ENCODE results near the gene PTPRM.
"Not testable (repeated sequence)": the region's sequence is repeated elsewhere in the genome, so short reads cannot be mapped to it uniquely, and the experiment has no call there.

Gene PTPRM

DNA sequence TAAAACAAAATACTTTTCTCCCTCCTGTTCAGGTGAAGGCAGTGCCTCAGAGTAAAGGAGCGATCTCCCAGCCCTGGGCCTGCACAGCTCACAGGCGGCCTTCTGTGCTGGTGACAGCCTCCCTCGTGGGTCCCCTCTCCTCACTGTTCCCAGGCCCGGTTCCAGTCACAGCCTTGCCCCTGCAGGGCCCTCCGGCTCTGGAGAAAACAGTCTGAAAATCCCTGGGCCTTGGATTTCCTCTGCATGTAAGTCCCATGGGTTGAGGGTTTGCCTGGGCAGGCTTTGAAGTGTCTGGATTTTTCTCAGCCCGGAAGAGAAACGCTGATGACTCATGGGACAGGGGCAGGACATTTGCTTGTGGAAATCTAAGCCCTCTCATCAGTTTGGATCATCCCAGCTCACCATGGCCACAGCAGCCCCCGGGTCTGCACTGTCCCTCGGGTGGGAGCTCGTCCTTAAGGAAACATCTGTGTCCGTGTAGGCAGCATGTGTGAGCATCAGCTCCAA lies 856.0 kb downstream of the PTPRM start:
- FAIRE-seq (no peak), DNase-seq (ENCODE audit: insufficient read length, low spot score) (peak; percentile 35)
- TF ChIP-seq POLR2A (IDR thresholded peaks at IDR 0.05; ENCODE audit: low read depth, low read length), result no peak

DNA sequence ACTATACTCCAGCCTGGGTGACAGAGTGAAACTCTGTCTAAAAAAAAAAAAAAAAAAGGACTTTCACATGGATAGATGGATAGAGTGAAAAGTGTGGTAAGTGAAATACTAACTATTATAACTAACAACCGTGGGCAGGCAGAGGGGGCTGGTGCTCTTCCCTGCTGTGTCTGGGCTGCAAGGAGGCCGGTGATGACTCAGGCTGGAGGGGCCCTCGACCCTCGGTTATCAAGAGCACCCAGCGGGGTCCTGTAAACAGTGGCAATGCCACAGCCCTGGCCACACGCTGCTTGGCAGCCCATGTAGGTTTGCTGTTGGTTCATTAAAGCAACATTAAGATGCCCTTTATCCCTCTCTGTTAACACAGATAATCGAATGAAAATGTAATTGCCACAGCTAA lies 857.4 kb downstream of the PTPRM start:
- DNase-seq (ENCODE audit: insufficient read length, low spot score) (no peak), FAIRE-seq (no peak)
- no peak for TF ChIP-seq POLR2A (IDR thresholded peaks at IDR 0.05; ENCODE audit: low read depth, low read length)

DNA sequence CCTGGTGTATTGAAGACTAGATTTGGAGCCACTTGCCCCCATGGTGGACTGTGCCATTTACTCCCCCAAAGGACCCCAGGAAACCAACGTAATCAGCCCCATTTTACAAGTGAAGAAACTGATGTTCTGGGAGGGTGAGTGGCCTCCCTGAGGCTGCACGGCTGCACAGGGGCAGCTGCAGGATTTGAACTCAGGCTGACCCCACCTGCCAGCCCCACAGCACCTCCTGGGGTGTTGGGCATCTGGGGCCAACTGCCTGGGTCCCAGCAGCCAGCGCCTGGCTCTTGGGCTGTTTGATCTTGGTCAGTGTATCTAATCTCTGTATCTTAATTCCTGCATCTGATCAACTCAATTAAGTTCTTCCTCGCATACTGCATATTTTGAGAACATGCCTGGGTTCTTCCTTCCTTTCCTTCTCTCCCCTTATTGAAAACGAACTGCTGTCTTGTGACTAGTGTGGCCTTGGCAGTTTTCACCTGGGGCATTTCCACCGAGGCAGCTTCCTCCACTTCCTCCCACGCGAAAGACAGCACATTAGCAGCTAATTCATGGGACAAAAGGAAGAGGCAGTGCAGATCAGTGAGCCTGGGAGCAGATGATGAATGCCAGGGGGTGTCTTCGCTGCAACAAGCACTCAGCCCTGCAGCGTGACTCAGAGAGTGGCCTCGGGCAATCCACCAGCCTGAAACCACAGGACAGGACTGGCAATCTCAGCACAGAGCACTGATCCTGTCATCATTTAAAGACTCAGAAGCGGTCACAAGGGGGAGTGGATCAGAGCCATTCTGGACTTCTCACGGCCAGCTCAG lies 858.0 kb downstream of the PTPRM start:
- TF ChIP-seq POLR2A (IDR thresholded peaks at IDR 0.05; ENCODE audit: low read depth, low read length), result no peak
- FAIRE-seq, result peak; percentile 96
- DNase-seq (ENCODE audit: insufficient read length, low spot score), result peak; percentile 92

DNA sequence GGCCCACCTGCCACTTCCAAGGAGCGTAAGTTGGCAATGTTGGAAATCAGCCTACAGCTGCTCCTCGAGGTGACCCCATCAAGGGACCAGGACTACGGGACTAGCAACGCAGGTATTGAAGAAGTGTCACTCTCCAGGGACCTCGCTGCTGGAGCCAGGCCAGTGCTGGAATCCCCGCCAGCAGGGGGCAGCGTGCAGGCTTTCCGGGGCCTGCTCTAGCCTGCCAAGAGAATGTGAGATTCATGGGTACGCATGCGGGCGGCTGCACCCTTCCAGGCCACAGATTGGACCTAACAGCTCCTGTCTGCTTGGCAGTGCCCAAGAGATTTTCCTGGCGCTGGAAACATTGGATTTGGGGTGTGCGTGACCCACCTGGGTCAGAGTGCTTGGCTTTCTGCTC lies 859.3 kb downstream of the PTPRM start:
- FAIRE-seq (no peak), DNase-seq (ENCODE audit: insufficient read length, low spot score) (no peak)
- no peak for TF ChIP-seq POLR2A (IDR thresholded peaks at IDR 0.05; ENCODE audit: low read depth, low read length)

DNA sequence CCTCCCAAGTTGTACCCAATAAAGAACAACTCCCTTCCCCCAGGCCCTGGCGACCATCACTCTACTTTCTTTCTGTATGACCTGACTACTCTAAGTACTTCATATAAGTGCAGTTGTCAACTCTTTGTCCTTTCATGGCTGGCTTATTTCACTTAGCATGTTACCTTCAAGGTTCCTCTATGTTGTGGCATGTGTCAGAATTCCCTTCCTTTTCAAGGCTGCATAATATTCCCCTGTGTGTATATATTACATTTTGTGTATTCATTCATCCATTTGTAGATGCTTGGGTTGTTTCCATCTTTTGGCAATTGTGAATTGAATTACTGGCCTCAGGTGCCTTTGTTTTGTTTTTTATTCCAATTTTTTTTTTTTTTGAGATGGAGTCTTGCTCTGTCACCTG lies 860.2 kb downstream of the PTPRM start:
- TF ChIP-seq POLR2A (IDR thresholded peaks at IDR 0.05; ENCODE audit: low read depth, low read length), result no peak
- FAIRE-seq (no peak), DNase-seq (ENCODE audit: insufficient read length, low spot score) (no peak)

DNA sequence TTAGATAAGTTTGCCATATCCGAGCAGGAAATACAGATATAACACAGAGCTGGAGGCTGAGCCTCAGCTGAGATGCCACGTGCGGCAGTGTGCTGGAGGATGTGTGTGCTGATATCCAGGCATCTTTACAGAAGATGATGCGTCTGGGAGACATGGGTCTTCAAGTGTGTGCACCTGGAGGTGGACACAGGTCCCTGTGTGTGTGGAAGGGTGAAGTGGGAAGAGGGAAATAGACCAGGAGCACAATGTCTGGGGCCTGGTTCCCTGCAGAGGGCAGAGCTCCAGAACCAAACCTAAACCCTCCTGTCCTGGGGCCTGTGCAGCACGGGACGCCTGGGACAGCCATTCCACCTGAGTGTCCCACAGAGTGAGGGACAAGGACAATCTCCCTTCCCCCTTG lies 861.8 kb downstream of the PTPRM start:
- FAIRE-seq (no peak), DNase-seq (ENCODE audit: insufficient read length, low spot score) (no peak)
- no peak for TF ChIP-seq POLR2A (IDR thresholded peaks at IDR 0.05; ENCODE audit: low read depth, low read length)

DNA sequence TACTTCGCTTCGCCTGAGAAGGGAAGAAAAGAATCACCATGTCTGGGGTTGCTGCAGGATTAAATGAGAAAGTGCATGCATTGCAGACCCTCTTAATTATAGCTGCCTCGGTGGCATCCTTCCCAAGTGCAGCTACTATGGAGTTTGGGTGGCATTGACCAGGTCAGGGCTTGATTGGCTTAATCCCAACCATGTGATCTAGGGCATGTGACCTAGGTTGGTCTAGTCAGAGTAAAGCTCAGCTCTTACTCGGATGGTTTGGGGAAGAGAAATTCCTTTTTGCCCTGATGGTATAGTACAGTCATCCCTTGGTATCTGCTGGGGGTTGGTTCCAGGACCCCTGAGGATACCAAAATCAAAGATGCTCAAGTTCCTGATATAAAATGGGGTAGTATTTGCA lies 863.9 kb downstream of the PTPRM start:
- DNase-seq (ENCODE audit: insufficient read length, low spot score) (no peak), FAIRE-seq (no peak)
- no peak for TF ChIP-seq POLR2A (IDR thresholded peaks at IDR 0.05; ENCODE audit: low read depth, low read length)

DNA sequence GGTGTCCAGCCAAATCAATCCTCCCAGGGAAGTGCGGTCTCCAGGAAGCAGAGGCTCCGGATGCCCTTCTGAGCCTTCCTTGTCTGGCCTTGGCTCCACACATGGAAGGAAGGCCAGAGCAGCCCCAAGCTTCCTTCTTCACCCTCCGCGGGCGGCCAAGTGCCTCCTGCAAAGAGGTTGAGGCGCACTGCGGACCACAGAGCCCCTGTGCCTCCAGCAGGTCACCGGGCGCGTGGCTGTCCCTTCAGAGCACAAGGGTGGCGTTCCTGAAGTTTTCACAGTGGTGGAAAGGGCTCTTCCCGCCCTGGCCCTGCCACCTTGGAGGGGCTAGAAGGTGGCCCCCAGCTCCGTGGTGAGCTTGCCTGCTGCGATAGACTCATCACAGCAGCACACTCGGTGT lies 866.2 kb downstream of the PTPRM start:
- DNase-seq (ENCODE audit: insufficient read length, low spot score), result no peak
- TF ChIP-seq POLR2A (IDR thresholded peaks at IDR 0.05; ENCODE audit: low read depth, low read length), result no peak
- FAIRE-seq, result no peak

DNA sequence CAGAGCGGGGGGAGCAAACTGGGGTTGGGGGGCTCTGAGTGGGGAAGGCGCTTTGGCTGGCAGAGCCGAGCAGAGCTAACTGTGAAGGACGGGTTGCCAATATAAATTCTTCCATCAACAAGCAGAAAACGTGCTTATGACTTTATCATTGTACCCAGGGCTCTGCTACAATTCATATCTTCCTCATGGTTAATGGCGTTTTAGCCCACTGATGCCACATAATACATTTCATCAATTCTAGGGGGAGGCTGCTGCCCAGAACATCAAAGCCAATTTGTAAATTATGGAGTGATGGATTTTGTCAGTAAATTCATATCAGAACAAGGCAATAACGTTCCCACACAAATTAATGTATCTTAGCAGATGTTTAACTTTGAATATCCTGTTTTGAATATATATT lies 866.7 kb downstream of the PTPRM start:
- FAIRE-seq (no peak), DNase-seq (ENCODE audit: insufficient read length, low spot score) (no peak)
- no peak for TF ChIP-seq POLR2A (IDR thresholded peaks at IDR 0.05; ENCODE audit: low read depth, low read length)

DNA sequence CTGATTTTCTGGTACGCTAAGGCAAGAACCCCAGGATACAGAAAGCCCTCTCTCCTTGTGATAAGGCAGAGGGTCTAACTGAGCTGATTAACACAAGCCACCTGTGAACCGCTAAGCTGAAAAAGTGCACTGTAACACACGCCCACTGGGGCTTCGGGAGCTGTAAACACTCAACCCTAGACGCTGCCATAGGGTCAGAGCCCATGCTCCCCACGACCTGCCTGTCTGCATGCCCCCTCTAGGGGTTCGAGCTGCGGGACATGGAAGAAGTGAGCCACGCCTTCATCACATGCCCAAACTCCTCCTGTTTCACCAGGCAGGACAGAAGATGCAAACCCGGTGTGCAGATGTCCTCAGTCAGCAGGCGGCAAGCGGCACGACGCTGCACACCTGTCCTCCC lies 868.3 kb downstream of the PTPRM start:
- FAIRE-seq (no peak), DNase-seq (ENCODE audit: insufficient read length, low spot score) (no peak)
- TF ChIP-seq POLR2A (IDR thresholded peaks at IDR 0.05; ENCODE audit: low read depth, low read length), result no peak

DNA sequence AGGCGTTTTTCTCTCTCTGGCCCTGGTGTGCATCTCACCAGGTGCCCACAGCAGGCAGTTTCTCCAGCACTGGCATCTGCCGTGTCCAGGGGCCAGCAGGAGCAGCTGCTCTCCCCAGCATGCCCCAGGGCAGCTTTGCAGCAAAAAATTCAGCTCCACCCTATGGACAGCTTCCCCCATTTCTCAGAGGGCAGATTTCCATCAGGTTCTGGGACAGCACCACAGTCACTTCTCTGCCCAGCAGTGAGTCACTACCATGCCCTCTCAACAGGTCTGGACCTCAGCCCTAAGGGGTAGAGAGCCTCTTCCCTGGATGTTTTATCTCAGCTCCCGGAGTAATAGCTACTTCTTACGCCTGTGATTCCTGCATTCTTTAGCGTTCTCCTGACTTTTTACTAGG lies 871.9 kb downstream of the PTPRM start:
- no peak for TF ChIP-seq POLR2A (IDR thresholded peaks at IDR 0.05; ENCODE audit: low read depth, low read length)
- DNase-seq (ENCODE audit: insufficient read length, low spot score) (no peak), FAIRE-seq (no peak)

DNA sequence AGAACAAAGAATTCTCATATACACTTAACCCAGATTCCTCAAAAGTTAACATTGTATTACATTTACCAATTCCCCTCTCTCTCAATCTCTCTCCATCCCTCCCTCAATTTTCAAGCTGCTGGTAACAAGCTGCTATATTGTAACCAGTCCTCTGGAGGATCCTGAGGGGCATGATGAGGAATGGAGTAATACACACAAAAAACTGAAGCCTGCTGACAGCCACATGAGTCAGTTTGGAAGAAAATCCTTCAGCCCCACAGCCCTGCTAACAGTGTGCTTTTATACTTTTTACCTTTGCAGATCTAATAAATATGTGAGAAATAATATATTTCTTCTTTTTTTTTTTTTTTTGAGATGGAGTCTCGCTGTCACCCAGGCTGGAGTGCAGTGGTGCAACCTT lies 876.4 kb downstream of the PTPRM start:
- FAIRE-seq (no peak), DNase-seq (ENCODE audit: insufficient read length, low spot score) (no peak)
- TF ChIP-seq POLR2A (IDR thresholded peaks at IDR 0.05; ENCODE audit: low read depth, low read length), result no peak

DNA sequence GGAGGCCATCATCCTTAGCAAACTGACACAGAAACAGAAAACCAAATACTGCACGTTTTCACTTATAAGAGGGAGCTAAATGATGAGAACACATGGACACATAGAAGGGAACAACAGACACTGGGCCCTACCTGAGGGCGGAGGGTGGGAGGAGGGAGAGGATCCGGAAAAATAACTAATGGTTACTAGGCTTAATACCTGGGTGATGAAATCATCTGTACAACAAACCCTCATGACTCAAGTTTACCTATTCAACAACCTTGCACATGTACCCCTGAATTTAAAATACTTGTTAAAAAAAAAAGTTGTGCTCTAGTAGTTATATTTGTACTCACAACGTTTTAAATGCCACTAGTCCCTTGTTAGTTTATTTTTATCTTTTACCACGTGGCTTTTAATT lies 879.8 kb downstream of the PTPRM start:
- DNase-seq (ENCODE audit: insufficient read length, low spot score); FAIRE-seq: not testable (repeated sequence)

DNA sequence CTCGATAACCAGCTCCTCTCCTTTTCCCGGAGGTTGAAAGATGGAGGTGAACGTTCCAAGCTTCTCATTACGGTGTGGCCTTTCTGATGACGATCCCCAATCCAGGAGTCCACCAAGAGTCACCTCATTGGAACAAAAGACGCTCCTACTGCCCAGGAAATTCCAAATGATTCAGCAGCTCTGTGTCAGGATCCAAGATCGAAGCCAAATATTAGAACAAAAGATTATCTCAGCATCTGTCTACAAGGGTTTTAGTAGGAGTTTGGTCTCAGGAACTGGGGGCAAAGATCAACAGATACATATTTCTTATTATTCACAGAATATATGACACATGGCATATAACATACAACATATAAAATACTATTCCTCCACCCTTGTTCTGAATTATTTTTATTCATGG lies 881.0 kb downstream of the PTPRM start:
- TF ChIP-seq POLR2A (IDR thresholded peaks at IDR 0.05; ENCODE audit: low read depth, low read length), result no peak
- DNase-seq (ENCODE audit: insufficient read length, low spot score) (no peak), FAIRE-seq (no peak)

DNA sequence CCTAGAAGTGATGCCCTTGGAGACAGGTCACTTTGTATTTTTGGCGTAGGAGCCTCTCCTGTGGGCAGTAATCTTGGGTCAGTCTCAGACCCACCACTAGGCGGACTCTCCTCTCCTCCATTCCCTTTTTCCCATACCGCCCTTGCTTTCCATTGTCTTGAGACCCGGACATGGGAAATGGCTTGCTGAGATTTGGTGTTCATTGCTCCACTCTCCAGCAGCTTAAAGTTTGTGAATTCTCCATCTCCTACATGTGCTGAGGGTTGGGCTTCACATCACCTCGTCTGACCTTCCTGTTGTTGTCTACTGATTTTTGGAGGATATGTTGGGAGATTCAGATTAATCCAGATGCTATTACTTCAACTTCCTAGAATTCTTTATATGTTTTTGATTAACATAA lies 882.9 kb downstream of the PTPRM start:
- peak; percentile 30 for FAIRE-seq
- DNase-seq (ENCODE audit: insufficient read length, low spot score), result peak; percentile 26
- TF ChIP-seq POLR2A (IDR thresholded peaks at IDR 0.05; ENCODE audit: low read depth, low read length), result no peak
